HepG2 (cell line): Measurements from ENCODE around the gene VRK3. TPM values are rescaled to one million over a fixed set of nuclear protein-coding genes. Genes with fewer than 3 reads are reported as not detected.

Experiments
- AGO2 ChIP-seq: fragments of 200-400 bp; formaldehyde crosslinking; optimal IDR thresholded peaks from 2 replicates; pipeline ENCODE3; 2017; ENCODE audit warnings: mild to moderate bottlenecking, low read depth, low read length, moderate library complexity
- ATF4 ChIP-seq, 2 experiments: fragments of 450-650 bp in 1 of 2; sonication (generic) in 1 of 2; formaldehyde crosslinking; IDR thresholded peaks; 2 replicates each; pipeline versions ENCODE4 v1.5.0 to v1.8.0; 2020 to 2022; ENCODE audit warnings: mild to moderate bottlenecking in 1 of 2, missing genetic modification reagents in 1 of 2
- BHLHE40 ChIP-seq: IDR thresholded peaks from 2 replicates; pipeline ENCODE4 v1.6.1; 2011; ENCODE audit warnings: low read length, improper control_type of control experiment
- CEBPB ChIP-seq: IDR thresholded peaks from 2 replicates; pipeline ENCODE4 v1.6.1; 2011; ENCODE audit warnings: low read depth, low read length, improper control_type of control experiment, borderline replicate concordance
- ISL2 ChIP-seq: sonication (generic); formaldehyde crosslinking; IDR thresholded peaks from 2 replicates; pipeline ENCODE4 v1.5.0; 2020; ENCODE audit warnings: missing genetic modification reagents
- JARID2 ChIP-seq: sonication (generic); formaldehyde crosslinking; IDR thresholded peaks from 2 replicates; pipeline ENCODE4 v1.8.1; 2023; ENCODE audit warnings: missing genetic modification reagents, inconsistent platforms; ENCODE audit not compliant: insufficient replicate concordance
- KMT2A ChIP-seq: sonication (generic); formaldehyde crosslinking; IDR thresholded peaks from 2 replicates; pipeline ENCODE4 v1.4.0; 2020; ENCODE audit warnings: missing genetic modification reagents
- MAFF ChIP-seq: IDR thresholded peaks from 2 replicates; pipeline ENCODE4 v1.6.1; 2011; ENCODE audit warnings: low read depth, low read length, improper control_type of control experiment
- NFKB2 ChIP-seq: sonication (generic); formaldehyde crosslinking; IDR thresholded peaks from 2 replicates; pipeline ENCODE4 v1.4.0; 2020; ENCODE audit warnings: missing genetic modification reagents, borderline replicate concordance
- PHF21A ChIP-seq: sonication (generic); formaldehyde crosslinking; IDR thresholded peaks from 2 replicates; pipeline ENCODE4 v1.5.0; 2020; ENCODE audit warnings: mild to moderate bottlenecking, missing genetic modification reagents
- REXO4 ChIP-seq: sonication (generic); formaldehyde crosslinking; IDR thresholded peaks from 2 replicates; pipeline ENCODE4 v1.8.0; 2022; ENCODE audit warnings: missing genetic modification reagents, mild to moderate bottlenecking, borderline replicate concordance
- STAG1 ChIP-seq: sonication (generic); formaldehyde crosslinking; IDR thresholded peaks from 2 replicates; pipeline ENCODE4 v1.4.0; 2020; ENCODE audit warnings: missing genetic modification reagents
- TAF15 ChIP-seq: fragments of 200-400 bp; formaldehyde crosslinking; IDR thresholded peaks from one replicate; pipeline ENCODE4 v1.6.1; 2018; ENCODE audit warnings: mild to moderate bottlenecking, low read depth, low read length; ENCODE audit not compliant: poor library complexity, severe bottlenecking
- TBP ChIP-seq: sonication (generic); formaldehyde crosslinking; IDR thresholded peaks from 2 replicates; pipeline ENCODE4 v1.5.0; 2020; ENCODE audit warnings: missing genetic modification reagents
- TCF7 ChIP-seq: sonication (generic); IDR thresholded peaks from 2 replicates; pipeline ENCODE4 v1.6.1; 2016; ENCODE audit warnings: antibody characterized with exemption, low read depth
- TCF7L2 ChIP-seq: IDR thresholded peaks from 2 replicates; pipeline ENCODE4 v1.6.1; 2011; ENCODE audit warnings: mild to moderate bottlenecking, low read depth, low read length, moderate library complexity
- ZBTB1 ChIP-seq: sonication (generic); formaldehyde crosslinking; IDR thresholded peaks from 2 replicates; pipeline ENCODE4 v1.4.0; 2020; ENCODE audit warnings: missing genetic modification reagents, borderline replicate concordance
- ZBTB8A ChIP-seq: sonication (generic); formaldehyde crosslinking; IDR thresholded peaks from 2 replicates; pipeline ENCODE4 v1.4.0; 2020; ENCODE audit warnings: mild to moderate bottlenecking, low read depth, missing genetic modification reagents, borderline replicate concordance
- ZNF224 ChIP-seq: sonication (generic); formaldehyde crosslinking; IDR thresholded peaks from 2 replicates; pipeline ENCODE4 v1.5.0; 2020; ENCODE audit warnings: mild to moderate bottlenecking, missing genetic modification reagents
- ZNF296 ChIP-seq: sonication (generic); formaldehyde crosslinking; conservative IDR thresholded peaks from 2 replicates; pipeline ENCODE4 v1.5.0; 2020; ENCODE audit warnings: mild to moderate bottlenecking, missing genetic modification reagents
- ZNF513 ChIP-seq: sonication (generic); formaldehyde crosslinking; conservative IDR thresholded peaks from 2 replicates; pipeline ENCODE4 v1.5.0; 2020; ENCODE audit warnings: missing genetic modification reagents
- ZNF564 ChIP-seq: sonication (generic); formaldehyde crosslinking; IDR thresholded peaks from 2 replicates; pipeline ENCODE4 v1.8.1; 2023; ENCODE audit warnings: mild to moderate bottlenecking, missing genetic modification reagents
- ZNF576 ChIP-seq: sonication (generic); formaldehyde crosslinking; IDR thresholded peaks from 2 replicates; pipeline ENCODE4 v1.4.0; 2020; ENCODE audit warnings: mild to moderate bottlenecking, missing genetic modification reagents
- ZNF605 ChIP-seq: sonication (generic); formaldehyde crosslinking; IDR thresholded peaks from 2 replicates; pipeline ENCODE4 v1.8.0; 2022; ENCODE audit warnings: mild to moderate bottlenecking, missing genetic modification reagents
- ZNF678 ChIP-seq: sonication (generic); formaldehyde crosslinking; IDR thresholded peaks from 2 replicates; pipeline ENCODE4 v1.4.0; 2020; ENCODE audit warnings: mild to moderate bottlenecking, missing genetic modification reagents
- ZNF749 ChIP-seq: sonication (generic); formaldehyde crosslinking; IDR thresholded peaks from 2 replicates; pipeline ENCODE4 v1.8.0; 2022; ENCODE audit warnings: mild to moderate bottlenecking, missing genetic modification reagents, moderate library complexity, borderline replicate concordance
- ZNF777 ChIP-seq: sonication (generic); formaldehyde crosslinking; IDR thresholded peaks from 2 replicates; pipeline ENCODE4 v1.4.0; 2020; ENCODE audit warnings: missing genetic modification reagents
- ZZZ3 ChIP-seq: sonication (generic); formaldehyde crosslinking; IDR thresholded peaks from 2 replicates; pipeline ENCODE4 v1.4.0; 2020; ENCODE audit warnings: missing genetic modification reagents, mild to moderate bottlenecking, borderline replicate concordance
- polyA plus RNA-seq, 8 experiments: library from polyadenylated mRNA; depleted of rRNA in 3 of 8; stranded (reverse) in 7 of 8; unstranded in 1 of 8; fragments of >200 nt; fragmentation: Illumina TruSeq in 4 of 8; extraction: Trizol in 4 of 8; gene quantifications; 2 replicates each; pipeline versions ENCODE4 v1.2.1 to v1.2.3, GENCODE V29; 2011 to 2016; ENCODE audit warnings: low read depth in 4 of 8, missing spikeins in 1 of 8, mixed read lengths in 1 of 8; ENCODE audit not compliant: insufficient read depth in 1 of 8
- total RNA-seq, 5 experiments: library from RNA; depleted of rRNA; stranded (reverse); fragments of >200 nt; fragmentation: Illumina TruSeq; extraction: Trizol; gene quantifications; 2 replicates each; pipeline ENCODE4 v1.2.3, GENCODE V29; 2016; ENCODE audit warnings: low read depth in 1 of 5

VRK3 gene
- total and polyA plus RNA-seq, 2 of the 13 experiments (the other 11 are each of a cell fraction or from before 2014, with no cell fraction given), result 23.8 to 28.3 TPM

GRCh38 chr19:49929611-49930482, 95.3 kb downstream of the VRK3 start (continued):
- TF ChIP-seq NFKB2 (CRISPR knock-in tag) (peak; percentile 87), MAFF (no peak), ZNF749 (CRISPR knock-in tag) (peak; percentile 95), ISL2 (peak; percentile 26; the same call in 1 of the 2 replicates), AGO2 (peak; percentile 81), ZZZ3 (CRISPR knock-in tag) (no peak), PHF21A (CRISPR knock-in tag) (peak; percentile 15; the same call in 1 of the 2 replicates), ZBTB1 (CRISPR knock-in tag) (no peak), ZBTB8A (CRISPR knock-in tag) (no peak), TAF15 (no peak), ATF4 (CRISPR knock-in tag; IDR thresholded peaks at IDR 0.05) (peak in 1 of 2 experiments; percentile 36; a peak in 1 of 4 replicates), BHLHE40 (no peak), ZNF513 (CRISPR knock-in tag) (no peak), KMT2A (CRISPR knock-in tag) (no peak), ZNF296 (CRISPR knock-in tag) (no peak), STAG1 (peak; percentile 7; the same call in 1 of the 2 replicates), ZNF576 (CRISPR knock-in tag) (no peak), CEBPB (no peak), ZNF678 (CRISPR knock-in tag) (no peak), TCF7L2 (no peak), TCF7 (no peak), ZNF564 (CRISPR knock-in tag) (no peak; the same call in 1 of the 2 replicates), ZNF224 (CRISPR knock-in tag) (no peak; the same call in 1 of the 2 replicates), REXO4 (peak; percentile 80; the same call in 1 of the 2 replicates), ZNF605 (CRISPR knock-in tag) (peak; percentile 66; the same call in 1 of the 2 replicates), JARID2 (CRISPR knock-in tag) (no peak), TBP (no peak), ZNF777 (CRISPR knock-in tag) (peak; percentile 51)
